SU-DHL-6 (cell line): ENCODE measurements around the gene TYMS.

Experiments used
- H2AFZ ChIP-seq: fragments of 200-600 bp; sonication (generic); 2 replicates; pipeline ENCODE4 v1.6.1; 2014; ENCODE audit warnings: low read depth, mild to moderate bottlenecking, moderate library complexity, mixed read lengths, antibody characterized with exemption, low read length; ENCODE audit not compliant: severe bottlenecking
- H3F3A ChIP-seq: fragments of 200-600 bp; shearing (Covaris generic); 2 replicates; pipeline ENCODE4 v1.6.0; 2016; ENCODE audit warnings: antibody characterized with exemption, mild to moderate bottlenecking; ENCODE audit not compliant: insufficient read depth
- H3K27ac ChIP-seq: fragments of 200-600 bp; sonication (generic); 2 replicates; pipeline ENCODE4 v1.5.1; 2016; ENCODE audit warnings: low read depth, mild to moderate bottlenecking, low read length, moderate library complexity, mixed read lengths
- H3K27me3 ChIP-seq: fragments of 200-600 bp; sonication (generic), shearing (Covaris generic); 2 replicates; pipeline ENCODE4 v1.6.0; 2014; ENCODE audit warnings: mild to moderate bottlenecking, low read length
- H3K36me3 ChIP-seq: fragments of 200-600 bp; sonication (generic); 2 replicates; pipeline ENCODE4 v1.6.1; 2014; ENCODE audit warnings: mild to moderate bottlenecking, low read length, mixed read lengths
- H3K4me2 ChIP-seq: fragments of 300-600, 200-600 bp; shearing (Covaris generic), sonication (generic); 2 replicates; pipeline ENCODE4 v1.6.0; 2014; ENCODE audit warnings: low read length, low read depth, mild to moderate bottlenecking; ENCODE audit not compliant: poor library complexity, severe bottlenecking
- H3K4me3 ChIP-seq: fragments of 200-600 bp; sonication (generic); 2 replicates; pipeline ENCODE4 v1.5.1; 2014; ENCODE audit warnings: antibody characterized with exemption, low read length, mild to moderate bottlenecking, mixed read lengths; ENCODE audit not compliant: insufficient read depth, poor library complexity, severe bottlenecking
- H3K79me2 ChIP-seq: fragments of 200-600 bp; sonication (generic); 2 replicates; pipeline ENCODE4 v1.6.1; 2014; ENCODE audit warnings: mild to moderate bottlenecking, low read length, moderate library complexity; ENCODE audit not compliant: insufficient read depth
- H3K9ac ChIP-seq: fragments of 200-600 bp; sonication (generic); 2 replicates; pipeline ENCODE4 v1.7.0; 2014; ENCODE audit warnings: mild to moderate bottlenecking, low read length
- H3K9me2 ChIP-seq: fragments of 200-600 bp; sonication (generic); replicated peaks from 2 replicates; pipeline ENCODE4 v1.6.1; 2014; ENCODE audit warnings: low read length; ENCODE audit not compliant: insufficient read depth
- H3K9me3 ChIP-seq: fragments of 200-600 bp; sonication (generic); 2 replicates; pipeline ENCODE4 v1.6.1; 2014; ENCODE audit warnings: low read length, mixed read lengths; ENCODE audit not compliant: insufficient read depth
- H4K20me1 ChIP-seq: fragments of 200-600 bp; sonication (generic); 2 replicates; pipeline ENCODE4 v1.6.1; 2014; ENCODE audit warnings: low read depth, mild to moderate bottlenecking, antibody characterized with exemption, low read length, moderate library complexity, mixed read lengths
- EZH2phosphoT487 ChIP-seq: fragments of 200-600 bp; sonication (generic), shearing (Covaris generic); conservative IDR thresholded peaks from 2 replicates; pipeline ENCODE4 v1.6.1; 2018; ENCODE audit warnings: mild to moderate bottlenecking, antibody characterized with exemption, low read length, moderate library complexity, mixed read lengths
- TF ChIP-seq, protein P1 (sequence below): fragments of 200-600 bp; sonication (generic); IDR thresholded peaks from one replicate; pipeline ENCODE4 v1.5.1; 2017; ENCODE audit warnings: antibody characterized with exemption, mild to moderate bottlenecking, low read length, moderate library complexity; ENCODE audit not compliant: insufficient read depth, poor library complexity, severe bottlenecking

Gene TYMS

GRCh38 chr18:662197-662596 lies 4.7 kb downstream of the TYMS start:
- H3K9me3 ChIP-seq: no peaks in the 10 kb centered on the region
- no peaks in the 10 kb centered on the region for H3K9me2 ChIP-seq
- H3K79me2 ChIP-seq: peaks cover 49% of the 10 kb centered on the region

GRCh38 chr18:666177-666576 lies 8.7 kb downstream of the TYMS start:
- H3K27me3 ChIP-seq: no peaks in the 10 kb centered on the region
- TF ChIP-seq, protein P1, sequence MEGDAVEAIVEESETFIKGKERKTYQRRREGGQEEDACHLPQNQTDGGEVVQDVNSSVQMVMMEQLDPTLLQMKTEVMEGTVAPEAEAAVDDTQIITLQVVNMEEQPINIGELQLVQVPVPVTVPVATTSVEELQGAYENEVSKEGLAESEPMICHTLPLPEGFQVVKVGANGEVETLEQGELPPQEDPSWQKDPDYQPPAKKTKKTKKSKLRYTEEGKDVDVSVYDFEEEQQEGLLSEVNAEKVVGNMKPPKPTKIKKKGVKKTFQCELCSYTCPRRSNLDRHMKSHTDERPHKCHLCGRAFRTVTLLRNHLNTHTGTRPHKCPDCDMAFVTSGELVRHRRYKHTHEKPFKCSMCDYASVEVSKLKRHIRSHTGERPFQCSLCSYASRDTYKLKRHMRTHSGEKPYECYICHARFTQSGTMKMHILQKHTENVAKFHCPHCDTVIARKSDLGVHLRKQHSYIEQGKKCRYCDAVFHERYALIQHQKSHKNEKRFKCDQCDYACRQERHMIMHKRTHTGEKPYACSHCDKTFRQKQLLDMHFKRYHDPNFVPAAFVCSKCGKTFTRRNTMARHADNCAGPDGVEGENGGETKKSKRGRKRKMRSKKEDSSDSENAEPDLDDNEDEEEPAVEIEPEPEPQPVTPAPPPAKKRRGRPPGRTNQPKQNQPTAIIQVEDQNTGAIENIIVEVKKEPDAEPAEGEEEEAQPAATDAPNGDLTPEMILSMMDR: no peak
- TF ChIP-seq EZH2phosphoT487: no peak
- no peaks in the 10 kb centered on the region for H3F3A ChIP-seq
- peaks cover 32% of the 10 kb centered on the region for H3K79me2 ChIP-seq
- H3K9me2 ChIP-seq: no peaks in the 10 kb centered on the region
- H3K4me3 ChIP-seq: no peak overlapping the region
- H3K9me3 ChIP-seq: no peaks in the 10 kb centered on the region
- no peak overlapping the region for H3K9ac ChIP-seq
- no peak overlapping the region for H3K27ac ChIP-seq
- H4K20me1 ChIP-seq: peaks cover 9% of the 10 kb centered on the region
- H3K4me2 ChIP-seq: no peak overlapping the region
- H2AFZ ChIP-seq: no peak overlapping the region
- peaks cover 35% of the 10 kb centered on the region for H3K36me3 ChIP-seq

More at GRCh38 chr18:662197-662596, 4.7 kb downstream of the TYMS start:
- peaks cover 40% of the 10 kb centered on the region for H3K36me3 ChIP-seq
- H3K4me3 ChIP-seq: no peak overlapping the region
- peaks cover 5% of the 10 kb centered on the region for H4K20me1 ChIP-seq
- H2AFZ ChIP-seq: no peak overlapping the region
- no peaks in the 10 kb centered on the region for H3K27me3 ChIP-seq
- H3K4me2 ChIP-seq: no peak overlapping the region
- no peaks in the 10 kb centered on the region for H3F3A ChIP-seq
- no peak overlapping the region for H3K9ac ChIP-seq
- TF ChIP-seq, protein P1: no peak
- no peak for TF ChIP-seq EZH2phosphoT487
- no peak overlapping the region for H3K27ac ChIP-seq

- peaks cover 9% of the 10 kb centered on the region for H4K20me1 ChIP-seq
- H3K36me3 ChIP-seq: peaks cover 36% of the 10 kb centered on the region
- H3K9me3 ChIP-seq: no peaks in the 10 kb centered on the region
- H3K27ac ChIP-seq: no peak overlapping the region
- H3K9ac ChIP-seq: no peak overlapping the region
- peaks cover 27% of the 10 kb centered on the region for H3K79me2 ChIP-seq
- no peaks in the 10 kb centered on the region for H3K27me3 ChIP-seq
- H2AFZ ChIP-seq: no peak overlapping the region
- no peak overlapping the region for H3K4me2 ChIP-seq
- TF ChIP-seq, protein P1: no peak
- TF ChIP-seq EZH2phosphoT487: no peak
- H3F3A ChIP-seq: no peaks in the 10 kb centered on the region
- no peak overlapping the region for H3K4me3 ChIP-seq
- no peaks in the 10 kb centered on the region for H3K9me2 ChIP-seq
Observed at GRCh38 chr18:666628-667027, 9.2 kb downstream of the TYMS start.
